HepG2 (cell line): Measurements from ENCODE around the gene ANAPC2. TPM values are rescaled to one million over a fixed set of nuclear protein-coding genes. Genes with fewer than 3 reads are reported as not detected.
A peak's percentile ranks its signal among the peaks of the same experiment; 100 is the strongest.

Experiments
- ARNT2 ChIP-seq: sonication (generic); formaldehyde crosslinking; IDR thresholded peaks from 2 replicates; pipeline ENCODE4 v1.8.0; 2022; ENCODE audit warnings: mild to moderate bottlenecking, low read depth, missing genetic modification reagents, moderate library complexity
- HDAC2 ChIP-seq: sonication (generic); formaldehyde crosslinking; IDR thresholded peaks from 2 replicates; pipeline ENCODE4 v1.4.0; 2020; ENCODE audit warnings: missing genetic modification reagents
- MED8 ChIP-seq: sonication (generic); formaldehyde crosslinking; IDR thresholded peaks from 2 replicates; pipeline ENCODE4 v1.8.1; 2023; ENCODE audit warnings: mild to moderate bottlenecking, missing genetic modification reagents; ENCODE audit not compliant: insufficient replicate concordance
- NFYB ChIP-seq: sonication (generic); formaldehyde crosslinking; IDR thresholded peaks from 2 replicates; pipeline ENCODE4 v1.4.0; 2020; ENCODE audit warnings: missing genetic modification reagents
- RAD21 ChIP-seq: fragments of 450-650 bp; formaldehyde crosslinking; IDR thresholded peaks from 2 replicates; pipeline ENCODE4 v1.5.0; 2020; ENCODE audit warnings: mild to moderate bottlenecking
- SOX13 ChIP-seq, 3 experiments: fragments of 450-650 bp in 1 of 3; sonication (generic) in 1 of 3; formaldehyde crosslinking in 1 of 3; IDR thresholded peaks in 2 of 3; conservative IDR thresholded peaks in 1 of 3; 2 replicates each; pipeline versions ENCODE4 v1.5.0 to v1.6.1; 2016 to 2020; ENCODE audit warnings: antibody characterized with exemption in 1 of 3, mild to moderate bottlenecking in 1 of 3, missing compliant biosample characterization in 1 of 3, missing genetic modification reagents in 1 of 3, moderate library complexity in 1 of 3
- TBX2 ChIP-seq: sonication (generic); formaldehyde crosslinking; IDR thresholded peaks from 2 replicates; pipeline ENCODE4 v1.5.0; 2020; ENCODE audit warnings: missing genetic modification reagents, mild to moderate bottlenecking, borderline replicate concordance
- U2AF2 ChIP-seq: fragments of 200-400 bp; formaldehyde crosslinking; IDR thresholded peaks from 2 replicates; pipeline ENCODE4 v1.6.1; 2017; ENCODE audit warnings: low read depth, mild to moderate bottlenecking, low read length
- ZFYVE20 ChIP-seq: sonication (generic); formaldehyde crosslinking; IDR thresholded peaks from 2 replicates; pipeline ENCODE4 v1.8.0; 2023; ENCODE audit warnings: low read depth, mild to moderate bottlenecking, moderate library complexity, missing genetic modification reagents, borderline replicate concordance
- ZNF446 ChIP-seq: sonication (generic); formaldehyde crosslinking; IDR thresholded peaks from 2 replicates; pipeline ENCODE4 v1.5.0; 2020; ENCODE audit warnings: mild to moderate bottlenecking, missing genetic modification reagents
- ZNF598 ChIP-seq: sonication (generic); formaldehyde crosslinking; IDR thresholded peaks from 2 replicates; pipeline ENCODE4 v1.5.1; 2020; ENCODE audit warnings: mild to moderate bottlenecking, missing genetic modification reagents, borderline replicate concordance
- ZNF776 ChIP-seq: sonication (generic); formaldehyde crosslinking; IDR thresholded peaks from 2 replicates; pipeline ENCODE4 v1.4.0; 2020; ENCODE audit warnings: mild to moderate bottlenecking, missing genetic modification reagents
- polyA plus RNA-seq, 8 experiments: library from polyadenylated mRNA; depleted of rRNA in 3 of 8; stranded (reverse) in 7 of 8; unstranded in 1 of 8; fragments of >200 nt; fragmentation: Illumina TruSeq in 4 of 8; extraction: Trizol in 4 of 8; gene quantifications; 2 replicates each; pipeline versions ENCODE4 v1.2.1 to v1.2.3, GENCODE V29; 2011 to 2016; ENCODE audit warnings: low read depth in 4 of 8, missing spikeins in 1 of 8, mixed read lengths in 1 of 8; ENCODE audit not compliant: insufficient read depth in 1 of 8
- total RNA-seq, 5 experiments: library from RNA; depleted of rRNA; stranded (reverse); fragments of >200 nt; fragmentation: Illumina TruSeq; extraction: Trizol; gene quantifications; 2 replicates each; pipeline ENCODE4 v1.2.3, GENCODE V29; 2016; ENCODE audit warnings: low read depth in 1 of 5
- TF ChIP-seq, protein P1 (sequence below): sonication (generic); formaldehyde crosslinking; conservative IDR thresholded peaks from 2 replicates; pipeline ENCODE4 v1.8.1; 2023; ENCODE audit warnings: missing genetic modification reagents
- TF ChIP-seq, protein P2 (sequence below): sonication (generic); formaldehyde crosslinking; IDR thresholded peaks from 2 replicates; pipeline ENCODE4 v1.8.1; 2023; ENCODE audit warnings: missing genetic modification reagents, mild to moderate bottlenecking, borderline replicate concordance
- TF ChIP-seq, protein P3 (sequence below): sonication (generic); formaldehyde crosslinking; IDR thresholded peaks from 2 replicates; pipeline ENCODE4 v1.5.1; 2020; ENCODE audit warnings: missing genetic modification reagents, mild to moderate bottlenecking, borderline replicate concordance
- TF ChIP-seq, protein P4 (sequence below): IDR thresholded peaks from 2 replicates; pipeline ENCODE4 v1.6.1; 2016; ENCODE audit warnings: mild to moderate bottlenecking
- TF ChIP-seq, protein P5 (sequence below): sonication (generic); formaldehyde crosslinking; IDR thresholded peaks from 2 replicates; pipeline ENCODE4 v1.4.0; 2020; ENCODE audit warnings: mild to moderate bottlenecking, missing genetic modification reagents
- TF ChIP-seq, protein P6 (sequence below): sonication (generic); formaldehyde crosslinking; IDR thresholded peaks from 2 replicates; pipeline ENCODE4 v1.4.0; 2020; ENCODE audit warnings: missing genetic modification reagents
- TF ChIP-seq, protein P7 (sequence below): sonication (generic); formaldehyde crosslinking; IDR thresholded peaks from 2 replicates; pipeline ENCODE4 v1.8.0; 2022; ENCODE audit warnings: mild to moderate bottlenecking, missing genetic modification reagents, moderate library complexity

ANAPC2 gene
- total and polyA plus RNA-seq, 2 of the 13 experiments (the other 11 are each of a cell fraction or from before 2014, with no cell fraction given) = 12.3 to 15.4 TPM

DNA sequence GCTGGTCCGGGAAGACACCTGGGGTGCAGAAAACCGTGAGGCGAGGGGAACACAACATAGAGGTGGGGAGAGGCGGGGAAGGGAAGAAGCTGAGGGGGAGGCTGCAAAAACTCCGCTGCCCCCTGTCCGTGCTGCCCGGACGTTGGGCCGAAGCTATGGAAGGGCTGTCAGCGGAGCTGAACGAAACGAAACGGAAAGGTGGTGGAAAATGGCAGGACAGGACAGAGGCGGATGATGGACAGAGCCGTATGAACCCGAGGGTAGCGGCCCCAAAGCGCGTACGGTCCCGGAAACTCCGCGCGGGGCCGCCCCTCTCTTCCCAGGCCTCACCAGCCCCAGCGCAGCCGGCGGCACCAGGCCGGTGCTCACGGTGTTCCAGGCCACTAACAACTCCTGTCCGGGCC is 272 bp downstream of the ANAPC2 start (continued):
- TF ChIP-seq ZNF598 (CRISPR knock-in tag) (peak; percentile 70; the same call in 1 of the 2 replicates), NFYB (no peak), RAD21 (CRISPR knock-in tag) (no peak), MED8 (CRISPR knock-in tag) (no peak), ZFYVE20 (no peak), U2AF2 (no peak), TBX2 (CRISPR knock-in tag) (no peak), SOX13 (IDR thresholded peaks at IDR 0.05) (no peak), SOX13 (CRISPR knock-in tag; conservative IDR thresholded peaks at IDR 0.05 in 1 of 2, IDR thresholded peaks at IDR 0.05 in 1 of 2) (no peak), ARNT2 (CRISPR knock-in tag) (no peak), ZNF446 (CRISPR knock-in tag) (0 out of 2 replicates have a peak, but pooled peaks have one; percentile 0), ZNF776 (CRISPR knock-in tag) (no peak), HDAC2 (CRISPR knock-in tag) (no peak)
- TF ChIP-seq, protein P1, sequence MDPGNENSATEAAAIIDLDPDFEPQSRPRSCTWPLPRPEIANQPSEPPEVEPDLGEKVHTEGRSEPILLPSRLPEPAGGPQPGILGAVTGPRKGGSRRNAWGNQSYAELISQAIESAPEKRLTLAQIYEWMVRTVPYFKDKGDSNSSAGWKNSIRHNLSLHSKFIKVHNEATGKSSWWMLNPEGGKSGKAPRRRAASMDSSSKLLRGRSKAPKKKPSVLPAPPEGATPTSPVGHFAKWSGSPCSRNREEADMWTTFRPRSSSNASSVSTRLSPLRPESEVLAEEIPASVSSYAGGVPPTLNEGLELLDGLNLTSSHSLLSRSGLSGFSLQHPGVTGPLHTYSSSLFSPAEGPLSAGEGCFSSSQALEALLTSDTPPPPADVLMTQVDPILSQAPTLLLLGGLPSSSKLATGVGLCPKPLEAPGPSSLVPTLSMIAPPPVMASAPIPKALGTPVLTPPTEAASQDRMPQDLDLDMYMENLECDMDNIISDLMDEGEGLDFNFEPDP (CRISPR knock-in tag) = 0 out of 2 replicates have a peak, but pooled peaks have one; percentile 38
- TF ChIP-seq, protein P2, sequence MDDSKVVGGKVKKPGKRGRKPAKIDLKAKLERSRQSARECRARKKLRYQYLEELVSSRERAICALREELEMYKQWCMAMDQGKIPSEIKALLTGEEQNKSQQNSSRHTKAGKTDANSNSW (CRISPR knock-in tag) = 0 out of 2 replicates have a peak, but pooled peaks have one; percentile 30
- TF ChIP-seq, protein P3, sequence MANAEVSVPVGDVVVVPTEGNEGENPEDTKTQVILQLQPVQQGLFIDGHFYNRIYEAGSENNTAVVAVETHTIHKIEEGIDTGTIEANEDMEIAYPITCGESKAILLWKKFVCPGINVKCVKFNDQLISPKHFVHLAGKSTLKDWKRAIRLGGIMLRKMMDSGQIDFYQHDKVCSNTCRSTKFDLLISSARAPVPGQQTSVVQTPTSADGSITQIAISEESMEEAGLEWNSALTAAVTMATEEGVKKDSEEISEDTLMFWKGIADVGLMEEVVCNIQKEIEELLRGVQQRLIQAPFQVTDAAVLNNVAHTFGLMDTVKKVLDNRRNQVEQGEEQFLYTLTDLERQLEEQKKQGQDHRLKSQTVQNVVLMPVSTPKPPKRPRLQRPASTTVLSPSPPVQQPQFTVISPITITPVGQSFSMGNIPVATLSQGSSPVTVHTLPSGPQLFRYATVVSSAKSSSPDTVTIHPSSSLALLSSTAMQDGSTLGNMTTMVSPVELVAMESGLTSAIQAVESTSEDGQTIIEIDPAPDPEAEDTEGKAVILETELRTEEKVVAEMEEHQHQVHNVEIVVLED (CRISPR knock-in tag) = no peak
- TF ChIP-seq, protein P4, sequence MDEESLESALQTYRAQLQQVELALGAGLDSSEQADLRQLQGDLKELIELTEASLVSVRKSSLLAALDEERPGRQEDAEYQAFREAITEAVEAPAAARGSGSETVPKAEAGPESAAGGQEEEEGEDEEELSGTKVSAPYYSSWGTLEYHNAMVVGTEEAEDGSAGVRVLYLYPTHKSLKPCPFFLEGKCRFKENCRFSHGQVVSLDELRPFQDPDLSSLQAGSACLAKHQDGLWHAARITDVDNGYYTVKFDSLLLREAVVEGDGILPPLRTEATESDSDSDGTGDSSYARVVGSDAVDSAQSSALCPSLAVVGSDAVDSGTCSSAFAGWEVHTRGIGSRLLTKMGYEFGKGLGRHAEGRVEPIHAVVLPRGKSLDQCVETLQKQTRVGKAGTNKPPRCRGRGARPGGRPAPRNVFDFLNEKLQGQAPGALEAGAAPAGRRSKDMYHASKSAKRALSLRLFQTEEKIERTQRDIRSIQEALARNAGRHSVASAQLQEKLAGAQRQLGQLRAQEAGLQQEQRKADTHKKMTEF = no peak
- TF ChIP-seq, protein P5, sequence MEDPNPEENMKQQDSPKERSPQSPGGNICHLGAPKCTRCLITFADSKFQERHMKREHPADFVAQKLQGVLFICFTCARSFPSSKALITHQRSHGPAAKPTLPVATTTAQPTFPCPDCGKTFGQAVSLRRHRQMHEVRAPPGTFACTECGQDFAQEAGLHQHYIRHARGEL (CRISPR knock-in tag) = no peak
- TF ChIP-seq, protein P6, sequence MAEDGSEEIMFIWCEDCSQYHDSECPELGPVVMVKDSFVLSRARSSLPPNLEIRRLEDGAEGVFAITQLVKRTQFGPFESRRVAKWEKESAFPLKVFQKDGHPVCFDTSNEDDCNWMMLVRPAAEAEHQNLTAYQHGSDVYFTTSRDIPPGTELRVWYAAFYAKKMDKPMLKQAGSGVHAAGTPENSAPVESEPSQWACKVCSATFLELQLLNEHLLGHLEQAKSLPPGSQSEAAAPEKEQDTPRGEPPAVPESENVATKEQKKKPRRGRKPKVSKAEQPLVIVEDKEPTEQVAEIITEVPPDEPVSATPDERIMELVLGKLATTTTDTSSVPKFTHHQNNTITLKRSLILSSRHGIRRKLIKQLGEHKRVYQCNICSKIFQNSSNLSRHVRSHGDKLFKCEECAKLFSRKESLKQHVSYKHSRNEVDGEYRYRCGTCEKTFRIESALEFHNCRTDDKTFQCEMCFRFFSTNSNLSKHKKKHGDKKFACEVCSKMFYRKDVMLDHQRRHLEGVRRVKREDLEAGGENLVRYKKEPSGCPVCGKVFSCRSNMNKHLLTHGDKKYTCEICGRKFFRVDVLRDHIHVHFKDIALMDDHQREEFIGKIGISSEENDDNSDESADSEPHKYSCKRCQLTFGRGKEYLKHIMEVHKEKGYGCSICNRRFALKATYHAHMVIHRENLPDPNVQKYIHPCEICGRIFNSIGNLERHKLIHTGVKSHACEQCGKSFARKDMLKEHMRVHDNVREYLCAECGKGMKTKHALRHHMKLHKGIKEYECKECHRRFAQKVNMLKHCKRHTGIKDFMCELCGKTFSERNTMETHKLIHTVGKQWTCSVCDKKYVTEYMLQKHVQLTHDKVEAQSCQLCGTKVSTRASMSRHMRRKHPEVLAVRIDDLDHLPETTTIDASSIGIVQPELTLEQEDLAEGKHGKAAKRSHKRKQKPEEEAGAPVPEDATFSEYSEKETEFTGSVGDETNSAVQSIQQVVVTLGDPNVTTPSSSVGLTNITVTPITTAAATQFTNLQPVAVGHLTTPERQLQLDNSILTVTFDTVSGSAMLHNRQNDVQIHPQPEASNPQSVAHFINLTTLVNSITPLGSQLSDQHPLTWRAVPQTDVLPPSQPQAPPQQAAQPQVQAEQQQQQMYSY (CRISPR knock-in tag) = no peak
- TF ChIP-seq, protein P7, sequence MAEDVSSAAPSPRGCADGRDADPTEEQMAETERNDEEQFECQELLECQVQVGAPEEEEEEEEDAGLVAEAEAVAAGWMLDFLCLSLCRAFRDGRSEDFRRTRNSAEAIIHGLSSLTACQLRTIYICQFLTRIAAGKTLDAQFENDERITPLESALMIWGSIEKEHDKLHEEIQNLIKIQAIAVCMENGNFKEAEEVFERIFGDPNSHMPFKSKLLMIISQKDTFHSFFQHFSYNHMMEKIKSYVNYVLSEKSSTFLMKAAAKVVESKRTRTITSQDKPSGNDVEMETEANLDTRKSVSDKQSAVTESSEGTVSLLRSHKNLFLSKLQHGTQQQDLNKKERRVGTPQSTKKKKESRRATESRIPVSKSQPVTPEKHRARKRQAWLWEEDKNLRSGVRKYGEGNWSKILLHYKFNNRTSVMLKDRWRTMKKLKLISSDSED = peak; percentile 32; the same call in 1 of the 2 replicates
